SH-SY5Y (cell line): ENCODE data around the gene ATP8B4.

ENCODE experiments used
- GATA2 ChIP-seq: IDR thresholded peaks from 2 replicates; pipeline ENCODE4 v1.6.1; 2011; ENCODE audit warnings: mild to moderate bottlenecking, low read depth, low read length
- GATA3 ChIP-seq: IDR thresholded peaks from 2 replicates; pipeline ENCODE4 v1.6.1; 2011; ENCODE audit warnings: low read depth, mild to moderate bottlenecking, low read length, moderate library complexity

Gene ATP8B4

GRCh38 chr15:50144341-50145120 is 25.5 kb upstream of the ATP8B4 start:
- TF ChIP-seq GATA3, result no peak
- TF ChIP-seq GATA2, result no peak

- TF ChIP-seq GATA3 (no peak), GATA2 (no peak)
Measured at GRCh38 chr15:50143255-50143860, 24.3 kb upstream of the ATP8B4 start.

- TF ChIP-seq GATA3 (no peak), GATA2 (no peak)
Measured at GRCh38 chr15:50141856-50142255, 22.8 kb upstream of the ATP8B4 start.

- no peak for TF ChIP-seq GATA2
Measured at GRCh38 chr15:50140983-50141382, 21.9 kb upstream of the ATP8B4 start.

- TF ChIP-seq GATA3 (no peak), GATA2 (no peak)
Measured at GRCh38 chr15:50140098-50140497, 21.1 kb upstream of the ATP8B4 start.

GRCh38 chr15:50138391-50138790 is 19.4 kb upstream of the ATP8B4 start:
- TF ChIP-seq GATA3 (no peak), GATA2 (no peak)

GRCh38 chr15:50137893-50138292 is 18.9 kb upstream of the ATP8B4 start:
- no peak for TF ChIP-seq GATA3
- TF ChIP-seq GATA2, result no peak

GRCh38 chr15:50137330-50137761 is 18.3 kb upstream of the ATP8B4 start:
- TF ChIP-seq GATA2, result no peak
- TF ChIP-seq GATA3, result no peak

GRCh38 chr15:50135031-50135551 is 16.1 kb upstream of the ATP8B4 start:
- no peak for TF ChIP-seq GATA3
- no peak for TF ChIP-seq GATA2

- TF ChIP-seq GATA3 (no peak), GATA2 (no peak)
Measured at GRCh38 chr15:50134524-50135024, 15.5 kb upstream of the ATP8B4 start.

GRCh38 chr15:50131617-50132016 is 12.6 kb upstream of the ATP8B4 start:
- TF ChIP-seq GATA2 (no peak), GATA3 (no peak)

- TF ChIP-seq GATA2, result no peak
- no peak for TF ChIP-seq GATA3
Measured at GRCh38 chr15:50128266-50128665, 9.2 kb upstream of the ATP8B4 start.

GRCh38 chr15:50127255-50127777 is 8.3 kb upstream of the ATP8B4 start:
- no peak for TF ChIP-seq GATA2
- TF ChIP-seq GATA3, result no peak

GRCh38 chr15:50126072-50126471 is 7.0 kb upstream of the ATP8B4 start:
- TF ChIP-seq GATA2 (no peak), GATA3 (no peak)

- TF ChIP-seq GATA3, result no peak
- no peak for TF ChIP-seq GATA2
Measured at GRCh38 chr15:50124631-50125030, 5.6 kb upstream of the ATP8B4 start.
